SU-DHL-6 (cell line): Measurements from ENCODE around the gene SIGLEC9.

Experiments used
- CTCF ChIP-seq: fragments of 200-600 bp; sonication (generic); IDR thresholded peaks from one replicate; pipeline ENCODE4 v1.5.1; 2017; ENCODE audit warnings: antibody characterized with exemption, mild to moderate bottlenecking, low read length, moderate library complexity; ENCODE audit not compliant: insufficient read depth, poor library complexity, severe bottlenecking
- EZH2phosphoT487 ChIP-seq: fragments of 200-600 bp; sonication (generic), shearing (Covaris generic); conservative IDR thresholded peaks from 2 replicates; pipeline ENCODE4 v1.6.1; 2018; ENCODE audit warnings: mild to moderate bottlenecking, antibody characterized with exemption, low read length, moderate library complexity, mixed read lengths

- TF ChIP-seq CTCF (no peak), EZH2phosphoT487 (no peak)
These were observed 904 bp upstream of the SIGLEC9 start for GRCh38 chr19:51123802-51124201.
